GM19452 (cell line): ENCODE results near the gene RUVBL2.

Experiments
- ATAC-seq: cut with Tn5 transposase; IDR thresholded peaks from one replicate; pipeline ENCODE4 v1.9.1; 2021; ENCODE audit not compliant: unreplicated experiment

RUVBL2 gene

DNA sequence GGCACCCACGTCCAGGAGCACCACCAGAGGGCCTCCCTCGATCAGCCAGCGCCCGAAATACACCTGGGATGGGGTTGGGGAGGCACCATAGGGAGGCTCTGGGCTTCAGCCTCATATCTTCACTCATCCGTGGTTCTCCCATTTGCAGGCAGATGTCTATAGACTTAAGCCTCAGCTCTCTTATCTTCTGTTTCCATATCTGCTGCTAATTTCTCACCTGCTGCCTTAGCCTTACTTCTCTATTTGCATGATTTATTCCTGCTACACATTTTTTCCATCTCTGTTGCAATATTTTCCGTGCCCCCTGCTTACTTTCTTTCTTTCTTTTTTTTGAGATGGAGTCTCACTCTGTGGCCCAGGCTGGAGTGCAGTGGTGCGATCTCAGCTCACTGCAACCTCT is 6.4 kb upstream of the RUVBL2 start:
- no peak for ATAC-seq

DNA sequence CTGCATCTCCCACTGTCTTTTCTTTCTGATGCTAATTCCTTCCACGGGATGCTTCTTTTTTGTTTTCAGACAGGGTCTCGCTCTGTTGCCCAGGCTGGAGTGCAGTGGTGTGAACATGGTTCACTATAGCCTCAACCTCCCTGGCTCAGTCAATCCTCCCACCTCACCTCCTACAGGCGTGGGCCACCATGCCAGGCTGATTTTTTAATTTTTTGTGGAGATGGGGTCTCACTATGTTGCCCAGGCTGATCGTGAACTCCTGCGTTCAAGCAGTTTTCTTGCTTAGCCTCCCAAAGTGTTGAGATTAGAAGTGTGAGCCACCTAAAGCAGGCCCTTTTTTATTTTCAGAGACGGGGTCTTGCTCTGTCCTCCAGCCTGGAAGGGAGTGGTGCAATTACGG is 5.4 kb upstream of the RUVBL2 start:
- no peak for ATAC-seq

DNA sequence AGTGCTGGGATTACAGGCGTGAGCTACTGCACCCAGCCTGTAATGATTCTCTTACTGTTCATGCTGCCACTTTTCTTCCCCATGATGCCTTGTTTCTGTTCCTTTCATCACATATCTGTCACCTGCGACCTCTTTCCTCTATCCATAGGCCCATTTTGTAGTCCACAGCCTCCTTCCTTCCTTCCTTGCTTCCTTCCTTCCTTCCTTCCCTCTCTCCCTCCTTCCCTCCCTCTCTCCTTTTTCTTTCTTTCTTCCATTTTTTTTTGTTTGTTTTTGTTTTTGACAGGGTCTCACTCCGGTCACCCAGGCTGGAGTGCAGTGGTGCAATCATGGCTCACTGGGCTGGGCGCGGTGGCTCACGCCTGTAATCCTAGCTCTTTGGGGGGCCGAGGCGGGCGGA is 4.8 kb upstream of the RUVBL2 start:
- no peak for ATAC-seq

DNA sequence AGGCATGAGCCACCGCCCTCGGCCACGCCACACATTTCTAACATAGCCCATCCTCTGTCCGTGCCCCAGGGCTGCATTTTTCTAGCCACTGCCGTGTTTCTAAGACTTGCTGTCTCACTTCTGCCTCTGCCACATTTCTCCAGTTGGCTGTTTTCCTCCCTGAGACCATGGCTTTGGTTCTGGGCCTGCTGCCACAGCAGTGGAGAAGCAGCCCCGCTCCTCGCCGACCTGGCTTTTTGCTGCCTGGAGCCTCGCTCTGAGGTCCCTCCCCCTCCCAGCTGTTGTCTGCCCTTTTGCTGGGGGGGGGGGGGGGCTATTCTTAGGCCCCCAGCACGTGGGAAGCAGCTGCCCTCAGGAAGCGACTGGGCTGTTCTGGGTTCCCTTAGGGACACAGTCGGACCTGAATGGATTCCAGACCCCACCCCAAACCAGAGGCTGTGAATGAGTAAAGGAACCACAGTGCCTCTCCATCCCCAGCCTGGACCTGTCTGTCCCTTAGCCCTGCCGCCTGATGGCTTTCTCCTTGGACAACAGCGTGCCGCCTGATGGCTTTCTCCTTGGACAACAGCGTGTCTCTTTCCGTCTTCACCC is 3.9 kb upstream of the RUVBL2 start:
- no peak for ATAC-seq

DNA sequence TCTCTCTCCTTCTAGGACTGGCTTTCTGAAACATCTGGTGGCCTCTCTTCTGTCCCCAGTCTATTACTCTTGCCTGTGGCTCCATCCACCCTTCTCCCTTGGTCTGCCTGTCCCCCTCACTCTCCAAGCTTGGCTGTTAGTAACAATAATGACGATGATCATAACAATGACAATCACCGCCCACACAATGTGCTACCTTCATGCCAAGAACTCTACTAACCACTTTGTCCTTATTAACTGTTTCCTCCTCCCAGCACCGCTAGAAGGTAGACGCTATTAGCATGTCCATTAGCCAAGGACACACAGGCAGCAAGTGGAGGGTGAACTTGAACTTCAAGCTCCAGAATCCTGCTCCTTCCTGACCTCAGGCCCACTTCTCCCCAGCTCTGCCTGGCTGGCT is 3.3 kb upstream of the RUVBL2 start:
- ATAC-seq, result no peak

DNA sequence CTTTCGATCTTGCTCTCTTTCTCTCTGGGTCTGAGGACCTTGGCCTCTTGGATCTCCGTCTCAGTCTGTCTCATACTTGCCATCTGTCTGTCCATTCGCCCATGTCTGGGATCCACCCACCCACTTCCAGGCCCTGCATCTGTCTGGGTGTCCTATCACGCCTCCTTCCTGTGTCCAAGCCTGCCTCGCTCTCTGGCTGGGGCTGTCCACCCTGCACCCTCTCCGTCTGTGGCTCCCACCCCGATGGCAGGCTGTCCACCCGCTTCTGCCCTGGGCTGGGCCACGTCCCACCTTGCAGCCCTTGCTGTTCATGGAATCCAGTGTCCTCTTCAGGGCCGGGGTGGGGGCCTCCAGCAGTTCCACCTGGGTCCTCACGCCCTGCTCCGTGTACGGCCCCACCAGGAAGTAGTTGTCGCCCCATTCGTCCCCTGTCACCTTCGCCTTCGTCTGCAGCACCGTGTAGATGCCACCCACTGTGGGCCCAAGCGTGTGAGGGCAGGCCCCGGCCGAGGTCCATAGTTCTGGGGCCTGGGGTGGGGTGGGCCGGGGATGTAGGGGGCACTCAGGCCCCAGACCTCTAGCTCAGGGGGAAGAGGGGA is 2.6 kb upstream of the RUVBL2 start:
- ATAC-seq, result no peak

DNA sequence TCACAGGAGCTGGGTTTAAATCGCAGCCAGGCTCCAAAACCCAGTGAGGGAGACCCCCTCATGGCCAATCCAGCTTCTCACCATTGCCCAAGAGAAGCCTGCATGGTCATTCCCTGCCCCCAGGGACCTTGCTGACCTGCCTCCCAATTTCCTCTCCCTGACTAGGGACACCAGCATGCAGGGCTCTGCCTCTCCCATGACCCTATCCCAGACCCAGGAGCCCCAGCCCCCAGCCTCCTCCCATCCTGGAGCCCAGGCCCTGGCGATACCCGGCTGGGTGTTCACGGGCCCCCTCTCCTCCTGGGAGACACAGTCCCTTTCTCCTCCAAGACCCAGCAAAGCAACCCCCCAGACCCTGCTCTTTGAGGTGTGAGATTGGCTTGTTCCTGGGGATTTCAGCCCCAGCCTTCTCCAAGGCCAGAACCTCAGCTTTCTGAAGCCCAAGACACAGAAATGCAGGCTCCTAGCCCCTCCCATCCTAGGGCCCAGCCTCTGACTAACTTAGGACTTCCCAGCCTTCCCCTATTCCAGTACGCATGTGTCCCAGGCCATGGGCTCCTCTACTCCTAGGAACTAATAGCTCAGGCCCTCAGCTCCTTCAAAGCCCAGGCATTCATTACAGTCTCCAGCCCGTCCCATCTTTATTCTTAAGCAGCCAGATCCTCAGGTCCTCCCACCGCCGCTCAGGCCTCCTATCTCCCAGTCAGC is 1.7 kb upstream of the RUVBL2 start:
- ATAC-seq, result no peak

DNA sequence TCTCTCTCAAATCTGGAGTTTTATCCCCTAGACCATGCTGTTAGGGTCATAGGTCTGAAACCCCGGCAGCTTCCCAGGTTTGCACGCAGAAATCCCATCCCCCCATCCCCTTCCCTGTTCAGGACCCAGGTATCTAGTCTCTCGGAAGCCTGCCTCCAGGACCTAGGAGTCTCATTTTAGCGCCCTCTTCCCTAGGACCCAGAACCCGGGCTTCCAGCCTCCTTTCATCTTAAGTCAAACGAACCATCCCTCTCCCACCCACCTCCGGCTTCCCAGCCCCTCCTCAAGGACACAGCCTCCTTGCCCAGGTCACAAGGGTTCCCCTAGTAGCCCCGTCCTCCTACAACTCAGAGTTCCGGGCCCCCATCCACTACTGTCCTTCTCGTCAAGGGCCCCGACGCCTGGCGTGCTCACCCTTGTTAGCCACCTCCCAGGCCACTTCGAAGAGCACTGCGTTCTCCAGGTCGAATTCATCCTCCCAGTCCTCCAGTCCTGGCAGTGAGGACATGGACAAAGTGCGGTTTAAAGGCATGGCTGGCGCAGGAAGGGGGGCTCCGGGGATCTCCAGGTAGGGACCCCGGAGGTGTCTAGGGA is 1.0 kb upstream of the RUVBL2 start:
- ATAC-seq, result no peak

DNA sequence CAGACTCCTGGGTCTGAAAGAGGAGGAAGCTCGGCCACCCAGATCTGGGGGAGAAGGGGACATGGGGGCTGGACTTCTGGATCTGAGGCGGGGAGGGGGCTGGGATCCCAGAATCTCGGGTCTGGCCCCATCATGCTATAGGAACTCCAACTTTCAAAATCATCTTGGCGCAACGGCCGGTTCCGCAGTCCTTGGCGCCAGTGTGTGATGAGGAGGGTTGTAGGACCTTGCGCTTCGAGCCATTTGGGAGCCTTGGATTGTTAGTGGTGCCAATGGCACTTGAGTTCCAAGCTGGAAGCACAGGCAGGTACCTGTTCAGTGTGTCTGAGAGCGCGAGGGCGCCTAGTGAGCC is 324 bp downstream of the RUVBL2 start:
- no peak for ATAC-seq

DNA sequence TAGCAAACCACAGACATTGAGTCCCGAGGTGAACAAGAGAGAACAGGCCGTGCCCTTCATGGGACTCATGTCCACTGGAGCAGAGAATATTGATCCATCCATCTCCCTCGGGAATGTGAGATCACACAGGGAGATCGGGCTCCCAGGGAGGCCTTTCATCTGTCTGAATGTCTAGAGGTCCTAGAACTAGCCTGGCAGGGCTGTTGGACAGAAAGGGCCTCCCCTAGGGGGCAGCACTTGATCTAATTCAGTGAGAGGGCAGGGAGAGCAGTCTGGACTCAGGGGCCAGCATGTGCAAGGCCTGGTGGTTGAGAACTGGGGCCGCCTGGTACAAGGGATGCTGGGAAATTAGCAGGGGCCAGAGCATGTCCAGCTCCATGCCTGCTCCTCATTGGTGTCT is 4.3 kb downstream of the RUVBL2 start:
- ATAC-seq, result no peak

DNA sequence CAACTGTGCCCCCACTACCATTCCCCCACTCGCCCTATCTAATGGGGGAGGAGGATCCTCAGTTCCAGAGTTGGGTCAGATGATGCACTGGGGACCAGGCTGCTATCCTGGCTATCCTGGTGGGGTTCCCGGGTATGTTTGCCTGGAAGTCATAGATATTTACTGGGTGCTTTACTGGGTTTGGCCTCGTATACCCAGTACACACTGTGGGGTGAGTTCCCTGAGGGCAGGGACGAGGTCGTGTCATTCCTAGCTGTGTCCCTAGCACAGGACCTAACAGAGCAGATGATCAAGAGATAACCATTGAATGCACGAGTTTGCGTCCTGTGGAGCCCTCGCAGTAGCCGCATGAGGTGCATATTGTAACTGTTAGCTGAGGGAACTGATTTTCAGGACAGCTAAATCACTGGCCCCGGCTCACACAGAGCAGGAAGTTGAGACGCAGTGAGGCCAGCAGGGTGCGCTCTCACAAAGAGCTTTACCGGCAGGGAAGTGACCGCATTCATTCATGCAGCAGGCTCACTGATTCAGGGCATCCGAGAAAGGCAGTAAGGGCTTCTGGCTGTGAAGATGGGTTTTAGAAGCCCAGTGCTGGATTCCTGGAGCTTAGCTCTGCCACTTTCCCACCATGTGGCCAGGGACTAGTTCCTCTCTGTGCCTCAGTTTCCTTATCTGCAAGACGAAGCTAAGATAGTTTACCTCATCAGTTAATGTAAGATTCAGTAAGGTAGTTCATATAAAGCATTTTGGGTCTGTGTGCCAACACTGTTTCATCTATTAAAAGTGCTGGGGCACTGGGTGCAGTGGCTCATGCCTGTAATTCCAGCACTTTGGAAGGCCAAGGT is 6.0 kb downstream of the RUVBL2 start:
- ATAC-seq, result no peak

DNA sequence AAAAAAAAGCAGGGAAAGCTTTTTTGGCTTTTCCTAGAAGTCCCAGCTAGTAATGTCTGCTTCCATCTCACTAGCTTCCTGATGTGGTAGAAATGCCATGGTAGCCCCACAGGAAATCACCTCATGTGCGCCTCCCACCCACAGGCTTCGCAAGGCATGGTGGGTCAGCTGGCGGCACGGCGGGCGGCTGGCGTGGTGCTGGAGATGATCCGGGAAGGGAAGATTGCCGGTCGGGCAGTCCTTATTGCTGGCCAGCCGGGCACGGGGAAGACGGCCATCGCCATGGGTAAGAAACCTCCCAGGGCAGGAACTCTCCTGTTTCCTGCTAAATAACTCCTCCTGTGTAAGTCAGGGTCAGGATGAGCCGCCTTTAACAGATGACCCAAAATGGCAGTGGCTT is 10.4 kb downstream of the RUVBL2 start:
- no peak for ATAC-seq

DNA sequence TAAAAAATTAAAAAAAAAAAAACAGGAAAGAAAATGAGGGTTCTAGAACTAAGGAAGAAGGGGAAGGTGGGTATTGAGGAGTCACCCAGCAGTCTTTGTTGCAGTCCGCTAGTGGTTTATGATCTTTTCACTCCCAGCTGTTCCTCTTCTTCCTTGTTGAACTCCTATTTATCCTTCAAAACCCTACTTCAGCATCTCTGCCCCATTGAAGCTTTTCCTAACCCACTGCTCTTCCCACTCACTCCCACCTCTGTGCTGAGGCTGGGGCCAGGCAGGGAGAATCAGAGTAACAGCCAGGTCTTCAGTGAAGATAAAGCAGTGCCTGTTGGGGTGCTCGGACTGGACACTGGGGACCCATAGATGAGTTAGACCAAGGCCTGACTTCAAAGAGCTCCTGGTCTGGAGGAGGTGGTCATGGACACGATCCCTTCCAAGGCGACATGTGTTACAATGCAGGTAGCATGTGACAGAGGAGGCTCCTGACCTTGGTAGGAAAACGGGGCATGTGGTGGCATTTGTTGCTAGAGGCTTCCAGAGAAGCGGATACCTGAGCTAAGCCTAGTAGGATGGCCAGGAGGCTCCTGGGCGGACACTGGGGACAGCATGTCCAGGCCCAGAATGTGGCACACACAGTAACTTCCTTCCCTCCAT is 11.4 kb downstream of the RUVBL2 start:
- no peak for ATAC-seq

DNA sequence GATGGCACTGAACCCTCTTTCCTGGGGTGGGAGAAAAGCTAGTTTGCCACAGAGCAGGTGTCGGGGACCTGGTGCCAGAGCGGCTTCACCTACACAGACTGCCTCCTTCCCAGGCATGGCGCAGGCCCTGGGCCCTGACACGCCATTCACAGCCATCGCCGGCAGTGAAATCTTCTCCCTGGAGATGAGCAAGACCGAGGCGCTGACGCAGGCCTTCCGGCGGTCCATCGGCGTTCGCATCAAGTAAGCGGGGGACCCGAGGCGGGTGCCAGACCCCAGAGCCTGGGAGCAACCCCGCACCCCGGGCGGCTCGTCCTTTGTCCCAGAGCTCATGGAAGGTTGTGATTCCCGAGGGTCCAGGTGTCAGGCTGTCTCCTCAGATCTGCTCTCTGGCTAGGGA is 13.2 kb downstream of the RUVBL2 start:
- no peak for ATAC-seq

DNA sequence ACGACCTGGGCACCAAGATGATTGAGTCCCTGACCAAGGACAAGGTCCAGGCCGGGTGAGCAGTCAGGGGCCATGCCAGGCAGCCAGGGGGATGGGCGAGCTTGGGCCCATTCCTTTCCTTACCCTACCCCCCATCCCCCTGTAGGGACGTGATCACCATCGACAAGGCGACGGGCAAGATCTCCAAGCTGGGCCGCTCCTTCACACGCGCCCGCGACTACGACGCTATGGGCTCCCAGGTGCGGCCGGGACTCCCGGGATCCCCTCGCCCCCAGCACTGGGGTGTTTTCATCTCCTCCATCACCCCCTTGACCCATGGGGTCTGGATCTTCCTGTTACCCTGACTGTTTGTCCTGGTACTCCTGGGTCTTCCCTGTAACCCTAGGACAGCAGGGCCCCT is 16.1 kb downstream of the RUVBL2 start:
- no peak for ATAC-seq

DNA sequence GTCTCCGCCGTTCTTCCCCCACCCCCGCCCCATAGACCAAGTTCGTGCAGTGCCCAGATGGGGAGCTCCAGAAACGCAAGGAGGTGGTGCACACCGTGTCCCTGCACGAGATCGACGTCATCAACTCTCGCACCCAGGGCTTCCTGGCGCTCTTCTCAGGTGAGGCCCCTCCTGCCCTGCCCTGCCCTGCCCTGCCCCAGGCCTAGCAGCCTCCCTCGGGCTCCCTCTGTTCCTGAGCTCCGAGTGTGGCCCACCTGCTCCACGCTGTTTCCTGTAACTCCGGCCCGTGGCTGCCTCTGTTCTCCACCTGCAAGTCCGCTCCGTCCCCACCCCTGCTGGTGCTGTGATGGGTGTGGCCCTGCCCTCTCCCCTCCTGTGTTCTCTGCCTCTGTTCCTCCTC is 16.8 kb downstream of the RUVBL2 start:
- no peak for ATAC-seq

DNA sequence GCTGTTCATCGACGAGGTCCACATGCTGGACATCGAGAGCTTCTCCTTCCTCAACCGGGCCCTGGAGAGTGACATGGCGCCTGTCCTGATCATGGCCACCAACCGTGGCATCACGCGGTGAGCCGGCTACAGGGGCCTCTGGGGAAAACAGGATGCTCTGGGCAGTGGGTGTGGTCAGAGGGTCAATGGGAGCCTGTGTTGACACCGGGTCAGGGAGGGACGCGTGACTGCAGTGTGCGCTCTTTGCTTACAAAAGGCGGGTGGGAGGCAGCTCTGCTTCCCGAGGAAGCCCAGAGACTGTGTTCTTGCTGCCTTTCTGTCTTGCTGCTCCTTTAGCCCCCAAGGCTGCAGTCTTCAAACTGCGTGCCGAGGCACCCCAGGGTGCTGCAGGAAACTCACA is 17.5 kb downstream of the RUVBL2 start:
- no peak for ATAC-seq

DNA sequence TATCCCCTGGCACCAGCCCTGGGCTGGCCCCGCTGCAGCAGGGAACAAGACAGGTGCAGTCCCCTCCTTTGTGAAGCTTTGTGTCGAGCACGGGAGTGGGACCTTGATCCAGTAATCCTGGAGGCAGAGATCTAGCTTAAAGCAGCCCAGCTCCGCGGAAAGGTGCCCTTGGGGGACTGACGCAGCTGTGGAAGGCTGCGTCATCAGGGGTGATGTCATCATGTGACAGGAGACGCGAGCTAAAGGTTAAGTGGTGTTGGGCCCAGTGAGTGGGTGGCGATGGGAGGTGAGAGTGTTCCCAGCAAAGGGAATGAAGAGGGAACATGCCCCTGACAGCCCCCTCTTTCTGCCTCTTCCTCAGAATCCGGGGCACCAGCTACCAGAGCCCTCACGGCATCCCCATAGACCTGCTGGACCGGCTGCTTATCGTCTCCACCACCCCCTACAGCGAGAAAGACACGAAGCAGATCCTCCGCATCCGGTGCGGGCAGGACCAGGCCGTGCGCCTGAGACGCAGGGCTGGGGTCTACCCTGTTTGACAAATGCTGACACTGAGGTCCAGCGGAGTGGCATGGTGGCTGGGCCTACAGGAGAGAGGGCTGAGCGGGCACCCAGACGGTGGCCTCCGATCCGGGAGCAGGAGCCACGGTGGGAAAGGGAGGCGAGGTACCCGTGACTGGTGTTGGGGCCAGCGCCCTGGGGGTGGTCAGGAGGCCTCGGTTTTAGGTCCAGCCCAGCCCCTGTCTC is 20.6 kb downstream of the RUVBL2 start:
- no peak for ATAC-seq

DNA sequence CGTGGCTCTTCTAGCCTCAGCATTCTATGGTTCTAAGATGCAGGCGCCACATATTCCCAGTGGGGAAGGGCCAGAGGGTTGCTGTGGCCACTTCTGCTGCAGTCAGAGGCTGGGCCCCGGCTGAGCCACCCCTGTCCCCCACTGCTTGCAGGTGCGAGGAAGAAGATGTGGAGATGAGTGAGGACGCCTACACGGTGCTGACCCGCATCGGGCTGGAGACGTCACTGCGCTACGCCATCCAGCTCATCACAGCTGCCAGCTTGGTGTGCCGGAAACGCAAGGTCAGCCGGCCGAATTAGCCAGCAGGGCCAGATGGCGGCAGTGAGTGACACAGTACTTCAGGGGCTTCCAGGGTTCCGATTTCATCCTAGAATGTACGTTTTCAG is 21.2 kb downstream of the RUVBL2 start:
- no peak for ATAC-seq

DNA sequence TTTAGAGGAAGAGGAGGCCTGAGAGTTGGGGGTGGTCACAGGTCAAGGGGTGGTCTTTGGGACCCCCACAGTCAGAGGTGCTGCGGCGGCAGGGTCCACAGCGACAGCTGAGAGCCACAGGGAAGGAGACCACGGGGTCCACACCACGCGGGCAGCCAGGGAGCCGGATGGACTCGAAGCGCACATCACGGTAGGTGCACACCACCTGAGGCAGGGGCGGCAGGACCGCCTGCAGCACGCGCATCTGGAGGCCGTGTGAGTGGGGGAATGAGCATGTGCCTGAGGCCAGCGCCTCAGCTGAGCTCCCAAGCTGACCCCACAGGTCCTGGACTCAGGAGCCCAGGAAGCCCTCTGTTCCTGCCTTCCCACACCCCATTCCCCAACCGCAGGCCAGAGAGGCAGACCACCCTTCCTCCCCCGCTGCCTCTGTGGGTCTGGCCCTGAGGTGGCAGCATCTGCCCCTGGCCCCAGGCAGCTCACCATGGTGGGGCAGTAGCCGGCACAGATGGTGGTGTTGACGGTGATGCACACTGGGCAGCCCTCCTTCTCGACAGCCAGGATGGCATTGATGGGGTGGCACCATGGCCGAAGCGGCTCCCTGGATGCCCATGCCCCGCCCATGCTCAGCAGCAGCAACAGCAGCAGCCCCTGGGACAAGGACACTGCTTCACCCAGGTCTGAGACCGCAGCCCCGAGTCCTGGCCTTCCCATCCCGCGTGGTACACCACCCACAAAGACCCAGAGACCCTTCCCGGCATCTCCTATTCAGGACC is 22.6 kb downstream of the RUVBL2 start:
- ATAC-seq, result no peak
